Hepatocyte (in vitro differentiated cells): ENCODE results near the gene PLAAT5. TPM values are rescaled to one million over a fixed set of nuclear protein-coding genes. Genes with fewer than 3 reads are reported as not detected.

Experiments used
- DNase-seq: peaks from one replicate; pipeline ENCODE4 v3.0.0-alpha.2; 2016; ENCODE audit warnings: low spot score
- H2AFZ ChIP-seq: fragments of 200-600 bp; sonication (generic); 2 replicates; pipeline ENCODE4 v1.6.0; 2016; ENCODE audit warnings: antibody characterized with exemption, mild to moderate bottlenecking
- H3K27ac ChIP-seq: fragments of 200-600 bp; sonication (generic); 2 replicates; pipeline ENCODE4 v1.5.1; 2016; ENCODE audit warnings: mild to moderate bottlenecking
- H3K27me3 ChIP-seq: fragments of 200-600 bp; sonication (generic); 2 replicates; pipeline ENCODE4 v1.6.1; 2016
- H3K36me3 ChIP-seq: fragments of 200-600 bp; sonication (generic); replicated peaks from 2 replicates; pipeline ENCODE4 v1.5.1; 2016; ENCODE audit warnings: low read depth; ENCODE audit not compliant: insufficient read depth
- H3K4me1 ChIP-seq: fragments of 200-600 bp; sonication (generic); 2 replicates; pipeline ENCODE4 v1.5.1; 2016; ENCODE audit warnings: mild to moderate bottlenecking, moderate library complexity; ENCODE audit not compliant: insufficient read depth
- H3K4me2 ChIP-seq: fragments of 200-600 bp; sonication (generic); 2 replicates; pipeline ENCODE4 v1.6.0; 2016
- H3K4me3 ChIP-seq: fragments of 200-600 bp; sonication (generic); 2 replicates; pipeline ENCODE4 v1.5.1; 2016; ENCODE audit warnings: mild to moderate bottlenecking
- H3K79me2 ChIP-seq: fragments of 200-600 bp; sonication (generic); 2 replicates; pipeline ENCODE4 v1.6.0; 2017; ENCODE audit warnings: mild to moderate bottlenecking
- H3K9me2 ChIP-seq: fragments of 200-600 bp; sonication (generic); replicated peaks from 2 replicates; pipeline ENCODE4 v1.6.0; 2017; ENCODE audit warnings: mild to moderate bottlenecking; ENCODE audit not compliant: insufficient read depth
- H3K9me3 ChIP-seq: fragments of 200-600 bp; sonication (generic); 2 replicates; pipeline ENCODE4 v1.5.1; 2016; ENCODE audit warnings: low read depth, mild to moderate bottlenecking
- H4K20me1 ChIP-seq: fragments of 200-600 bp; sonication (generic); 2 replicates; pipeline ENCODE4 v1.6.0; 2016; ENCODE audit warnings: mild to moderate bottlenecking; ENCODE audit not compliant: insufficient read depth, poor library complexity, severe bottlenecking
- EZH2 ChIP-seq: fragments of 200-600 bp; sonication (generic); IDR thresholded peaks from 2 replicates; pipeline ENCODE4 v1.6.1; 2016; ENCODE audit warnings: antibody characterized with exemption, mild to moderate bottlenecking, borderline replicate concordance
- EZH2phosphoT487 ChIP-seq: fragments of 200-600 bp; sonication (generic); IDR thresholded peaks from one replicate; pipeline ENCODE4 v1.6.1; 2018; ENCODE audit warnings: antibody characterized with exemption, mild to moderate bottlenecking, low read depth, moderate library complexity; ENCODE audit not compliant: unreplicated experiment, severe bottlenecking
- WGBS: methylation state at CpG from one replicate; pipeline ENCODE4 v1.1.6; 2016; ENCODE audit warnings: low lambda C conversion rate; ENCODE audit errors: missing lambda C conversion rate; 5-methylcytosine and 5-hydroxymethylcytosine counted together
- polyA plus RNA-seq: library from polyadenylated mRNA; unstranded; fragments of >200 nt; fragmentation: Nextera tagmentation; extraction: Ambion mirVana; gene quantifications from 2 replicates; pipeline ENCODE4 v1.2.1, GENCODE V29; 2016
- total RNA-seq: library from RNA; depleted of rRNA; stranded (reverse); fragments of >200 nt; gene quantifications from 2 replicates; pipeline ENCODE4 v1.2.3, GENCODE V29; 2014
- TF ChIP-seq, protein P1 (sequence below): fragments of 200-600 bp; sonication (generic); IDR thresholded peaks from 2 replicates; pipeline ENCODE4 v1.5.1; 2016; ENCODE audit warnings: antibody characterized with exemption, mild to moderate bottlenecking; ENCODE audit not compliant: poor library complexity

PLAAT5 gene
- total and polyA plus RNA-seq, 2 experiments from 2014 or later: 0.95 to 1.6 TPM

DNA sequence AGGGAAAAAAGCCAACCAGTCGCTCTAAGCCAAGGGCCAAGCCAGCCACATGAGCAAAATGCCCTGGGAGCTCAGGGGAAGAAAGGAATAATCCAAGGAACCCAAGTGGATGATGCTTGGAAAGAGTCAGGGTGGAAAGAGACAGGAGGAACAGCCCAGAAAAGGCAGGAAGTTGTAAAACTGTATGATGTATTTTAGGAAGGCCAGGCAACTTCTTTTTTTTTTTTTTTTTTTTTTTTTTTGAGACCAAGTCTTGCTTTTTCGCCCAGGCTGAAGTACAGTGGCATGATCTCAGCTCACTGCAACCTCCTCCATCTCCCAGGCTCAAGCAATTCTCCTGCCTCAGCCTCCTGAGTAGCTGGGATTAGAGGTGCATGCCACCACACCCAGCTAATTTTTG, 16.5 kb upstream of the PLAAT5 start:
- no peaks in the 10 kb centered on the region for H3K79me2 ChIP-seq
- H3K4me1 ChIP-seq: peaks cover 5% of the 10 kb centered on the region
- no peak overlapping the region for H2AFZ ChIP-seq
- TF ChIP-seq, protein P1, sequence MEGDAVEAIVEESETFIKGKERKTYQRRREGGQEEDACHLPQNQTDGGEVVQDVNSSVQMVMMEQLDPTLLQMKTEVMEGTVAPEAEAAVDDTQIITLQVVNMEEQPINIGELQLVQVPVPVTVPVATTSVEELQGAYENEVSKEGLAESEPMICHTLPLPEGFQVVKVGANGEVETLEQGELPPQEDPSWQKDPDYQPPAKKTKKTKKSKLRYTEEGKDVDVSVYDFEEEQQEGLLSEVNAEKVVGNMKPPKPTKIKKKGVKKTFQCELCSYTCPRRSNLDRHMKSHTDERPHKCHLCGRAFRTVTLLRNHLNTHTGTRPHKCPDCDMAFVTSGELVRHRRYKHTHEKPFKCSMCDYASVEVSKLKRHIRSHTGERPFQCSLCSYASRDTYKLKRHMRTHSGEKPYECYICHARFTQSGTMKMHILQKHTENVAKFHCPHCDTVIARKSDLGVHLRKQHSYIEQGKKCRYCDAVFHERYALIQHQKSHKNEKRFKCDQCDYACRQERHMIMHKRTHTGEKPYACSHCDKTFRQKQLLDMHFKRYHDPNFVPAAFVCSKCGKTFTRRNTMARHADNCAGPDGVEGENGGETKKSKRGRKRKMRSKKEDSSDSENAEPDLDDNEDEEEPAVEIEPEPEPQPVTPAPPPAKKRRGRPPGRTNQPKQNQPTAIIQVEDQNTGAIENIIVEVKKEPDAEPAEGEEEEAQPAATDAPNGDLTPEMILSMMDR: no peak
- TF ChIP-seq EZH2: no peak
- no peak for TF ChIP-seq EZH2phosphoT487
- no peaks in the 10 kb centered on the region for H3K36me3 ChIP-seq
- no peaks in the 10 kb centered on the region for H3K9me3 ChIP-seq
- no peak overlapping the region for H3K27ac ChIP-seq
- no peak overlapping the region for H3K4me2 ChIP-seq
- 94% methylated on average over 2 of the region's 2 CpGs for WGBS
- no peak overlapping the region for H3K4me3 ChIP-seq
- DNase-seq: no peak
- H3K9me2 ChIP-seq: no peaks in the 10 kb centered on the region
- no peaks in the 10 kb centered on the region for H4K20me1 ChIP-seq
- no peaks in the 10 kb centered on the region for H3K27me3 ChIP-seq

DNA sequence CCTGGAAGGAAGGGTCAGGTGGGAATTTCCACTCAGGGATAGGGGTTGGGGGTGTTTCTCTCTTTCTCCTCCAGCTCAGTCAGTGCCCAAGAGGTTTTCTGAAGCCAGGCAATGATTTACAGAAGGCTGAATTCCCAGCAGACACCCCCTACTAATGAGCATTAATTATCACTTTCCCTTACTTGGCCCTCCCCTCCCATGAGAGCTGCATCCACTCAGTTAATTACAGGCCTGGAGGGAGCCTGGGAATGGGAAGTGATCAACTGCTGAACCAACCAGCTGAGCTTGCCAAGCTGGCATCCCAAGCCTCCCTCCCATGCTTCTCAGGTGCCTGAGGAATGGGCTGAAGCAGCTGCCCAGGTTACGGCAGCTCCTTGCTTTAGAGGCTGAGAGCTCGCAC, 15.9 kb upstream of the PLAAT5 start:
- DNase-seq: no peak
- Histone ChIP-seq H3K4me1 (peaks cover 5% of the 10 kb centered on the region), H3K36me3 (no peaks in the 10 kb centered on the region), H2AFZ (no peak overlapping the region), H3K4me2 (no peak overlapping the region), H3K79me2 (no peaks in the 10 kb centered on the region), H3K27ac (no peak overlapping the region), H3K27me3 (no peaks in the 10 kb centered on the region), H3K9me3 (no peaks in the 10 kb centered on the region), H4K20me1 (no peaks in the 10 kb centered on the region), H3K4me3 (no peak overlapping the region), H3K9me2 (no peaks in the 10 kb centered on the region)
- 100% methylated on average over 2 of the region's 2 CpGs for WGBS
- TF ChIP-seq EZH2 (no peak), EZH2phosphoT487 (no peak)
- TF ChIP-seq, protein P1: no peak

DNA sequence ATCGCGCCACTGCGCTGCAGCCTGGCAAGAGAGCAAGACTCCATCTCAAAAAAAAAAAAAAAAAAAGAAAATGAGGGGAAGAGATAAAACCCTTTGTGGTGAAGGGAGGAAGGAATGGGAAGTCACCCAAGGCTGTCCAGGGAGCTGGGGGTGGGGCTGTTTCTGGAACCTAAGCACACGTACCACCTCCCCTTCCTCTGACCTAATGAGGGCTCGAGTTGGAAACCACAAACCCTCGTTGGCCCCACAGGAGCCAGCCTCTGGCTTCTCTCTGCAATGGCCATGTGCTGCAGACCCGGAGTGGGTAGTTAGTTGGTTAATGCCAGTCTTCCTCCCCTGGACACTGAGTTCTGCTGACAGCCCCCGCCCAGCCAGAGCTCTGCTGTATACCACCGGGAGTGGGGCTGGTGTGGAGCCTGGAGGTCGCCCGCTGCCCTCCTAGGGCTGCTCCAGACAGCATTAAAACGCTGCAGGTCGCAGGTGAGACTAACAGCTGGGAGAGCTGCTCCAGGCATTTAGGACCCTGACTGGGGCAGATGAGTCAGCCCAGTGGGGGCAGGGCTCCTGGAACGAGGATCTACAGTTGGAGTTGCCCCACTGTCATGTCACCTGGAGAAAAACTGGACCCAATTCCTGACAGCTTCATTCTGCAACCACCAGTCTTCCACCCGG, 15.0 kb upstream of the PLAAT5 start, which contains the start of gene LGALS12:
Gene LGALS12 (plus strand): TSS at position 228 of the 672 bp plus-strand sequence. CDS start 375 bp downstream, at position 603.
- DNase-seq: no peak
- no peaks in the 10 kb centered on the region for H3K79me2 ChIP-seq
- no peaks in the 10 kb centered on the region for H4K20me1 ChIP-seq
- H3K27ac ChIP-seq: no peak within 1 kb of the TSS
- H3K9me3 ChIP-seq: no peaks in the 10 kb centered on the region
- WGBS: 58% methylated on average over 15 of the region's 15 CpGs
- TF ChIP-seq EZH2 (no peak), EZH2phosphoT487 (no peak)
- TF ChIP-seq, protein P1: no peak
- H3K4me1 ChIP-seq: peaks cover 5% of the 10 kb centered on the region
- no peaks in the 10 kb centered on the region for H3K9me2 ChIP-seq
- H2AFZ ChIP-seq: no peak within 1 kb of the TSS
- no peaks in the 10 kb centered on the region for H3K27me3 ChIP-seq
- no peak within 1 kb of the TSS for H3K4me2 ChIP-seq
- no peak within 1 kb of the TSS for H3K4me3 ChIP-seq
- no peaks in the 10 kb centered on the region for H3K36me3 ChIP-seq
